A673 (cell line): Measurements from ENCODE around the gene C1orf21. TPM values are rescaled to one million over a fixed set of nuclear protein-coding genes. Genes with fewer than 3 reads are reported as not detected.

ENCODE experiments used
- BruUV-seq: library from RNA; stranded (reverse); fragments of 400-500 nt; replicated peaks from 2 replicates; lab custom pipeline; 2021; lab: Mats Ljungman, UMichigan
- CTCF ChIA-PET: fragments of 300-600 bp; sonication (Branson Sonifier 250); formaldehyde crosslinking; loops from one replicate; lab custom pipeline; 2022; ENCODE audit warnings: antibody characterized with exemption; lab: Charles Lee
- POLR2A ChIA-PET: fragments of 300-600 bp; sonication (Branson Sonifier 250); formaldehyde crosslinking; loops from one replicate; lab custom pipeline; 2022; ENCODE audit warnings: antibody characterized with exemption; ENCODE audit not compliant: low non-redundant PET; lab: Charles Lee
- DNase-seq: peaks from one replicate; pipeline ENCODE4 v3.0.0-alpha.2; 2015; ENCODE audit warnings: low spot score
- H3K27ac ChIP-seq: fragments of 200-600 bp; sonication (generic); 2 replicates; pipeline ENCODE4 v1.5.1; 2016; ENCODE audit warnings: mixed run types, low read depth, mild to moderate bottlenecking, mixed read lengths, antibody characterized with exemption, low read length; ENCODE audit not compliant: poor library complexity, severe bottlenecking
- H3K27me3 ChIP-seq: fragments of 200-600 bp; sonication (generic); replicated peaks from 2 replicates; pipeline ENCODE4 v1.6.1; 2017; ENCODE audit warnings: mixed run types, low read depth, mild to moderate bottlenecking, mixed read lengths, antibody characterized with exemption, low read length; ENCODE audit not compliant: insufficient read depth, poor library complexity
- H3K36me3 ChIP-seq: fragments of 200-600 bp; sonication (generic); 2 replicates; pipeline ENCODE4 v1.6.1; 2016; ENCODE audit warnings: mixed run types, mild to moderate bottlenecking, mixed read lengths, antibody characterized with exemption, low read length; ENCODE audit not compliant: insufficient read depth, poor library complexity, severe bottlenecking
- H3K4me1 ChIP-seq: fragments of 200-600 bp; sonication (generic); 2 replicates; pipeline ENCODE4 v1.6.1; 2017; ENCODE audit warnings: mixed run types, mild to moderate bottlenecking, mixed read lengths, antibody characterized with exemption, low read length; ENCODE audit not compliant: insufficient read depth, poor library complexity, severe bottlenecking
- H3K4me3 ChIP-seq: fragments of 200-600 bp; sonication (generic); 2 replicates; pipeline ENCODE4 v1.5.1; 2016; ENCODE audit warnings: low read depth, mixed run types, mild to moderate bottlenecking, mixed read lengths, low read length; ENCODE audit not compliant: poor library complexity, severe bottlenecking
- H3K9me3 ChIP-seq: fragments of 200-600 bp; sonication (generic); 2 replicates; pipeline ENCODE4 v1.6.1; 2016; ENCODE audit warnings: mixed run types, low read depth, mild to moderate bottlenecking, mixed read lengths, antibody characterized with exemption, low read length; ENCODE audit not compliant: poor library complexity, severe bottlenecking
- EZH2 ChIP-seq: fragments of 200-600 bp; sonication (generic); IDR thresholded peaks from 2 replicates; pipeline ENCODE4 v1.6.1; 2017; ENCODE audit warnings: borderline replicate concordance, low read depth, mild to moderate bottlenecking, mixed read lengths, antibody characterized with exemption, low read length; ENCODE audit not compliant: poor library complexity, severe bottlenecking
- intact Hi-C: fragments of 100-400 bp; cut with micrococcal nuclease; formaldehyde crosslinking; loops from one replicate; pipeline ENCODE4 v1.10.0; 2022; ENCODE audit not compliant: unreplicated experiment
- total RNA-seq: library from RNA; stranded (reverse); gene quantifications from 2 replicates; pipeline ENCODE4 v1.2.3, GENCODE V29; 2021
- TF ChIP-seq, protein P1 (sequence below): fragments of 300-800, 200-600 bp; sonication (generic); conservative IDR thresholded peaks from 2 replicates; pipeline ENCODE4 v1.5.1; 2017; ENCODE audit warnings: low read depth, mild to moderate bottlenecking, antibody characterized with exemption, low read length, moderate library complexity, mixed read lengths

C1orf21 gene
- total RNA-seq, 1 experiment from 2014 or later: 31.3 TPM

DNA sequence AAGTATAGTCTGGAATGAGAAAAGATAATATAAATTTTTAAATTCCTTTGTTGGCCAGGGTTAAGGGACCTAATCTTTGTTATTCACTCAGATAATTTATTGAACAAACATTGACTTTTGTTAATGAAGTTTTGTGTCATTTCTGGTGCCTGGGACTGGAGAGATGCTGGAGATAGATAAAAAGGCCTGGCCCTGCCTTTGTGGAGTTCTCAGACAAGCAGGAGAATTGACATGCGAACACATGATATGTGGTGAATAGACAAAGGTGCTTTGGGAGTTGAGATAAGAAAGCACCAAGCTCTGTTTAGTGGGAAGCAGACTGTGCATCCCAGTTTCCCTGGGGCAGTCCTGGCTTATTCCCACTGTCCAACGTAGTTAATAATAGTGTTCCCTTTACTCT, 8.5 kb downstream of the C1orf21 start:
- Histone ChIP-seq H3K4me3 (no peak overlapping the region), H3K36me3 (no peaks in the 10 kb centered on the region), H3K27me3 (no peaks in the 10 kb centered on the region), H3K4me1 (peaks cover 15% of the 10 kb centered on the region), H3K27ac (no peak overlapping the region), H3K9me3 (no peaks in the 10 kb centered on the region)
- BruUV-seq: no TSS peak
- TF ChIP-seq, protein P1, sequence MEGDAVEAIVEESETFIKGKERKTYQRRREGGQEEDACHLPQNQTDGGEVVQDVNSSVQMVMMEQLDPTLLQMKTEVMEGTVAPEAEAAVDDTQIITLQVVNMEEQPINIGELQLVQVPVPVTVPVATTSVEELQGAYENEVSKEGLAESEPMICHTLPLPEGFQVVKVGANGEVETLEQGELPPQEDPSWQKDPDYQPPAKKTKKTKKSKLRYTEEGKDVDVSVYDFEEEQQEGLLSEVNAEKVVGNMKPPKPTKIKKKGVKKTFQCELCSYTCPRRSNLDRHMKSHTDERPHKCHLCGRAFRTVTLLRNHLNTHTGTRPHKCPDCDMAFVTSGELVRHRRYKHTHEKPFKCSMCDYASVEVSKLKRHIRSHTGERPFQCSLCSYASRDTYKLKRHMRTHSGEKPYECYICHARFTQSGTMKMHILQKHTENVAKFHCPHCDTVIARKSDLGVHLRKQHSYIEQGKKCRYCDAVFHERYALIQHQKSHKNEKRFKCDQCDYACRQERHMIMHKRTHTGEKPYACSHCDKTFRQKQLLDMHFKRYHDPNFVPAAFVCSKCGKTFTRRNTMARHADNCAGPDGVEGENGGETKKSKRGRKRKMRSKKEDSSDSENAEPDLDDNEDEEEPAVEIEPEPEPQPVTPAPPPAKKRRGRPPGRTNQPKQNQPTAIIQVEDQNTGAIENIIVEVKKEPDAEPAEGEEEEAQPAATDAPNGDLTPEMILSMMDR: no peak
- TF ChIP-seq EZH2: no peak
- intact Hi-C loops: no loop called here
- CTCF ChIA-PET: no interaction called here
- no peak for DNase-seq
- POLR2A ChIA-PET: no interaction called here

DNA sequence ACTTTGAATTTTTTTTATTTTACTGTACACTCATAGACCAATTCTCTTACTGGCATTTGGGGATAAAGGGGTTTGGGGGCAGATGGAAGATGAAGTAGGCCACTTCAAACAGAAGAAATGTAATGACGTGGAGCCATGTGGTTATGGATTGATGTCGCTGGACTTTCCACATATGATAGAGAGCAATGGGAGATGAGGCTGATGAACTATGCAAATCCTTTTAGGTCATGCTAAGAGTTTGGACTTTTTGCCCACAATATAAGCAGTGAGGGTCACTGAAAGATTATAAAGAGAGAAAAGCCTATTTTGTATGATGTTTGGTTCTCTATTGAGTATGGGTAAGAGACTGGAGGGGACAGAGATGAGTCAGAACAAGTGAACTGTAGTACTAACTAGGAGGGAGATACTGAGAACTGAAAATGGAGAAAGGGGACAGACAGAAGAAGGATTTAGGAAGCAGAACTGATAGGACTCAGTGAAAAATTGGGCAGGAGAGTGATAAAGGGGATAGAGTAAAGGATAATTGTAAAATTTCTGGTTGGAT, 9.2 kb downstream of the C1orf21 start:
- no peak for DNase-seq
- no peaks in the 10 kb centered on the region for H3K27me3 ChIP-seq
- ChIA-PET POLR2A (interaction anchor here (0.5 kb wide), 1 partner anchor 15 kb away, joined by 7 read pairs; no protein-coding TSS in a partner anchor), CTCF (no interaction called here)
- intact Hi-C loops: no loop called here
- no peak for TF ChIP-seq EZH2
- TF ChIP-seq, protein P1: no peak
- H3K4me3 ChIP-seq: no peak overlapping the region
- H3K4me1 ChIP-seq: peaks cover 8% of the 10 kb centered on the region
- no TSS peak for BruUV-seq
- no peaks in the 10 kb centered on the region for H3K9me3 ChIP-seq
- H3K36me3 ChIP-seq: no peaks in the 10 kb centered on the region
- no peak overlapping the region for H3K27ac ChIP-seq

DNA sequence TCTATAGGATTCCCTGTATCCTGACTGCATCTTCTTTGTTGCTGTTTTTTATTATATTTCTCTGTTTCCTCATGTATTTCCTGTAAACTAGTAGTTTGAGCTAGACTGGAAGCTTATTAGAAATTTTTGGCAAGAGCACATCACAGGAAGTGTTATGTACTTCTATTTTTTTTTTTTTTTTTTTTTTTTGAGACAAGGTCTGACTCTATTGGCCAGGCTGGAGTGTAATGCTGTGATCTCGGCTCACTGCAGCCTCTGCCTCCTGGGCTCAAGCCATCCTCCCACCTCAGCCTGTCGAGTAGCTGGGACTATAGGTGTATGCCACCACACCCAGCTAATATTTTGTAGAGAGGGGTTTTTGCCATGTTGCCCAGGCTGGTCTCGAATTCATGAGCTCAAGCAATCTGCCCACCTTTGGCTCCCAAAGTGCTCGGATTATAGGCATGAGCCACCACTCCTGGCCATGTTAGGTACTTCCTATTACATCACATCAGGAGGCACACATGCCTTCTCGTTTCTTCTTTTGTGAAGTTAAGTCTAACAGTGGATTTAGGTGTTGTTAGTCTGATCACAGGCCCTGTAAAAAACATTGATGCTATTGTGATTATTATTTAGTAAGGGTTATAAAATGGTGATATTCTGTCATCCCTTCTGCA, 12.5 kb downstream of the C1orf21 start:
- Histone ChIP-seq H3K27me3 (no peaks in the 10 kb centered on the region), H3K4me1 (peaks cover 4% of the 10 kb centered on the region), H3K27ac (no peak overlapping the region), H3K9me3 (no peaks in the 10 kb centered on the region), H3K4me3 (no peak overlapping the region), H3K36me3 (no peaks in the 10 kb centered on the region)
- no peak for DNase-seq
- intact Hi-C loops: no loop called here
- POLR2A ChIA-PET: no interaction called here
- CTCF ChIA-PET: no interaction called here
- TF ChIP-seq EZH2: no peak
- TF ChIP-seq, protein P1: no peak
- BruUV-seq: no TSS peak
